ENCODE data around the gene RFK. TPM values are rescaled to one million over a fixed set of nuclear protein-coding genes. Genes with fewer than 3 reads are reported as not detected.

Gene RFK
- total RNA-seq, 2 donors from 2014 or later = 16.5 to 17.4 TPM

DNA sequence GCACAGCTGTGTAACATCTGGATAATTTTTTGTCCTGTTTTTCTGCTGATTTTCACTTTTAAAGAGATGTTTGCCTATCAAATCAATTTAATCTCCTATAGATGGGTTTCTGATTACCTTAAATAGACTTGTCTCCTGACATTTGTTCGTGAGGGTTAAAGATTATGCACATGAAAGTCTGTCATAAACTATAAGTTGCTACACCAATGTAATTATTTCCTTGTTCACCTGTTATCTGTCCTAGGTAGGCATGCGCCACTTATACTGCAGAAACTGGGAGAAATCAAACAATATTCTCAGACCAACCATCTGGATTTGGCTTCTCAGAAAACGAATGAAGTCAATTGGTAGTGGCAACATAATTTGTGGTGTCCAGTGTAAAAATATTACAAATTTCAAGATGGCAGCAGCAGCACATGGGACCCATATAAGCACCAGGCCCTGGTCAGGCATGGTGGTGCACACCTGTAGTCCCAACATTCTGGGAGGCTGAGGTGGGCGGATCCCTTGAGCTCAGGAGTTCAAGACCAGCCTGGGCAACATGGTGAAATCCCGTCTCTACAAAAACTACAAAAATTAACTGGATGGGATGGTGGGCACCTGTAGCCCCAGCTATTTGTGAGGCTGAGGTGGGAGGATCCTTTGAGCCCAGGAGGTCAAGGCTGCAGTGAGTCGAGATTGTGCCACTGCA is 20.3 kb downstream of the RFK start:
- Mint-ChIP-seq H3K27me3 (ENCODE audit: insufficient read depth) (no peaks in the 10 kb centered on the region), H3K4me3 (no peak overlapping the region), H3K27ac (no peak overlapping the region), H3K4me1 (peaks cover 45% of the 10 kb centered on the region), H3K9me3 (no peaks in the 10 kb centered on the region), H3K36me3 (ENCODE audit: low read depth) (no peaks in the 10 kb centered on the region)
- H3K9me3 ChIP-seq (ENCODE audit: control insufficient read depth, low read length) = no peaks in the 10 kb centered on the region
- H3K9ac ChIP-seq (ENCODE audit: extremely low read depth, low read length, poor library complexity, severe bottlenecking) = no peak overlapping the region
- no peak overlapping the region for H3K27ac ChIP-seq (ENCODE audit: low read depth, low read length)
- TF ChIP-seq, protein P1, sequence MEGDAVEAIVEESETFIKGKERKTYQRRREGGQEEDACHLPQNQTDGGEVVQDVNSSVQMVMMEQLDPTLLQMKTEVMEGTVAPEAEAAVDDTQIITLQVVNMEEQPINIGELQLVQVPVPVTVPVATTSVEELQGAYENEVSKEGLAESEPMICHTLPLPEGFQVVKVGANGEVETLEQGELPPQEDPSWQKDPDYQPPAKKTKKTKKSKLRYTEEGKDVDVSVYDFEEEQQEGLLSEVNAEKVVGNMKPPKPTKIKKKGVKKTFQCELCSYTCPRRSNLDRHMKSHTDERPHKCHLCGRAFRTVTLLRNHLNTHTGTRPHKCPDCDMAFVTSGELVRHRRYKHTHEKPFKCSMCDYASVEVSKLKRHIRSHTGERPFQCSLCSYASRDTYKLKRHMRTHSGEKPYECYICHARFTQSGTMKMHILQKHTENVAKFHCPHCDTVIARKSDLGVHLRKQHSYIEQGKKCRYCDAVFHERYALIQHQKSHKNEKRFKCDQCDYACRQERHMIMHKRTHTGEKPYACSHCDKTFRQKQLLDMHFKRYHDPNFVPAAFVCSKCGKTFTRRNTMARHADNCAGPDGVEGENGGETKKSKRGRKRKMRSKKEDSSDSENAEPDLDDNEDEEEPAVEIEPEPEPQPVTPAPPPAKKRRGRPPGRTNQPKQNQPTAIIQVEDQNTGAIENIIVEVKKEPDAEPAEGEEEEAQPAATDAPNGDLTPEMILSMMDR (conservative IDR thresholded peaks at IDR 0.05) = no peak
- WGBS, 2 experiments (ENCODE audit: insufficient coverage in 1 of 2, insufficient read length in 1 of 2) = 95 to 100% methylated on average over 1 to 6 of the region's 6 CpGs
- H3K27me3 ChIP-seq (ENCODE audit: control insufficient read depth, insufficient read depth, low read length, poor library complexity, severe bottlenecking) = no peaks in the 10 kb centered on the region
- H3K36me3 ChIP-seq (ENCODE audit: control insufficient read depth, insufficient read depth, low read length) = no peaks in the 10 kb centered on the region
- no peak overlapping the region for H3K4me3 ChIP-seq (ENCODE audit: low read length)
- peaks cover 23% of the 10 kb centered on the region for H3K4me1 ChIP-seq (ENCODE audit: control insufficient read depth, insufficient read depth, low read length)
- DNase-seq = no peak

DNA sequence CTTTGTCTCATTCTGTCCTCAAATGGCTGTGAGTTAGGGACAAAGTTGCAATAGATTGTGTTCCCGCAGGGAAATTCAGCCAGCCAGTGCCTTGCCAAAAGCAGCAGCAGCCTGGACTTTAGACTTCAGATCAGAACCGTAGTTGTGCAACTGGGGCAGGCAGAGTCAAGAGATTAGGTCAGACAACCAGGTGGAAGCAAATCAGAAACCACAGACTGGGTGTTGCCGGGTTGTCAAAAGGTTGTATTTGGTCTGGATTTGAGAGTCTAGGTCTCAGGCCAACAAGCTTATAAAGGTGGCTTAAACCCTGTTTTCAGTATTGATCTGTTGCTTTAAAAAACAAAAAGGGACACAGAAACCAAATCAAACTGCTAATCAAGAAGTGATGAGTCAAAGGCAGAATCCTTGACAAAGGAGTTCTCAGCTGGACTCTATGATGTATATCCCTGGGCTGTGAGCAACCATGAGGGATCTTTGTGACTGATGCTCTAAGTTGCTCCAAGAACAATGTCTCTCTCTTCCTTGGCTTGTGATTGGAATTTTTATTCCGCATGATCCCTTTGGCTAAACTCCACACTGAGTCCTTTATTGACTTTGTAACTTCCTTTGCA is 20.9 kb downstream of the RFK start:
- Histone ChIP-seq H3K27me3 (ENCODE audit: control insufficient read depth, insufficient read depth, low read length, poor library complexity, severe bottlenecking) (no peaks in the 10 kb centered on the region), H3K4me3 (ENCODE audit: low read length) (no peak overlapping the region), H3K27ac (ENCODE audit: low read depth, low read length) (no peak overlapping the region), H3K4me1 (ENCODE audit: control insufficient read depth, insufficient read depth, low read length) (peaks cover 23% of the 10 kb centered on the region), H3K9me3 (ENCODE audit: control insufficient read depth, low read length) (no peaks in the 10 kb centered on the region), H3K9ac (ENCODE audit: extremely low read depth, low read length, poor library complexity, severe bottlenecking) (no peak overlapping the region), H3K36me3 (ENCODE audit: control insufficient read depth, insufficient read depth, low read length) (no peaks in the 10 kb centered on the region)
- Mint-ChIP-seq H3K36me3 (ENCODE audit: low read depth) (no peaks in the 10 kb centered on the region), H3K27ac (no peak overlapping the region), H3K4me3 (no peak overlapping the region), H3K27me3 (ENCODE audit: insufficient read depth) (no peaks in the 10 kb centered on the region), H3K4me1 (peaks cover 48% of the 10 kb centered on the region), H3K9me3 (no peaks in the 10 kb centered on the region)
- TF ChIP-seq, protein P1 (conservative IDR thresholded peaks at IDR 0.05) = no peak
- no peak for DNase-seq
- 87 to 96% methylated on average over 4 of the region's 4 CpGs for WGBS, 2 experiments (ENCODE audit: insufficient coverage in 1 of 2, insufficient read length in 1 of 2)

DNA sequence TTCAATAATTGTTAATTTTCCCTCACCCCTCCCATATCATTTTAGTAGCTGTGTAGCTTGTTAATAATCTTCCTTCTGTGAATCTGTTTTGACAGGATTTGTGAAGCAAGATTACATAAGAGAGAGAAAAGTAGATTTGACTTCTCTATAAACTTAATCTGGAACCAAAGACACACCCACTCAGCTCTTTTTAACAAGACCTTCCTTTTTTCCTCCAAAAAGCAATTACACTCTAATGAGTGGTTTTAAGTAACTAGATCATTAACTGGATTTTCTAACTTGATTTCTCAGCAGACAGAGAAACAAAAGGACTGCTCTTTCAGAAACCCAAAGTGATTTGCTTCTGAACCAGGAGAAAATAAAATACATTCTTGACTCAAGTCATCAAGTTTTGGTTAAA is 21.9 kb downstream of the RFK start:
- H3K27ac ChIP-seq (ENCODE audit: low read depth, low read length) = no peak overlapping the region
- TF ChIP-seq, protein P1 (conservative IDR thresholded peaks at IDR 0.05) = no peak
- no peaks in the 10 kb centered on the region for H3K36me3 Mint-ChIP-seq (ENCODE audit: low read depth)
- no peak overlapping the region for H3K4me3 ChIP-seq (ENCODE audit: low read length)
- no peak for DNase-seq
- H3K4me3 Mint-ChIP-seq = no peak overlapping the region
- no peaks in the 10 kb centered on the region for H3K27me3 ChIP-seq (ENCODE audit: control insufficient read depth, insufficient read depth, low read length, poor library complexity, severe bottlenecking)
- H3K9me3 ChIP-seq (ENCODE audit: control insufficient read depth, low read length) = no peaks in the 10 kb centered on the region
- peaks cover 23% of the 10 kb centered on the region for H3K4me1 ChIP-seq (ENCODE audit: control insufficient read depth, insufficient read depth, low read length)
- H3K36me3 ChIP-seq (ENCODE audit: control insufficient read depth, insufficient read depth, low read length) = no peaks in the 10 kb centered on the region
- no peak overlapping the region for H3K9ac ChIP-seq (ENCODE audit: extremely low read depth, low read length, poor library complexity, severe bottlenecking)
- no peak overlapping the region for H3K27ac Mint-ChIP-seq
- H3K4me1 Mint-ChIP-seq = peaks cover 44% of the 10 kb centered on the region
- no peaks in the 10 kb centered on the region for H3K9me3 Mint-ChIP-seq
- H3K27me3 Mint-ChIP-seq (ENCODE audit: insufficient read depth) = no peaks in the 10 kb centered on the region

All from endodermal cell (in vitro differentiated cells).